PFSK-1 (cell line): ENCODE data around the gene NCK2.

ENCODE experiments used
- POLR2AphosphoS5 ChIP-seq: IDR thresholded peaks from 2 replicates; pipeline ENCODE4 v1.6.1; 2012; ENCODE audit warnings: low read depth, mild to moderate bottlenecking, control low read depth, low read length, moderate library complexity
- SIN3A ChIP-seq: IDR thresholded peaks from 2 replicates; pipeline ENCODE4 v1.6.1; 2012; ENCODE audit warnings: mild to moderate bottlenecking, low read length, moderate library complexity, borderline replicate concordance; ENCODE audit not compliant: insufficient read depth
- TAF1 ChIP-seq: IDR thresholded peaks from 2 replicates; pipeline ENCODE4 v1.6.1; 2012; ENCODE audit warnings: low read length, control low read depth, borderline replicate concordance; ENCODE audit not compliant: insufficient read depth
- TF ChIP-seq, protein P1 (sequence below), 2 experiments: IDR thresholded peaks; 2 replicates each; pipeline versions ENCODE4 v1.6.1 to v1.8.0; 2011 to 2012; ENCODE audit warnings: low read depth in 2 of 2, low read length in 2 of 2, control low read depth in 1 of 2, inconsistent platforms in 1 of 2, mild to moderate bottlenecking in 1 of 2, moderate library complexity in 1 of 2; ENCODE audit not compliant: insufficient read depth in 1 of 2

DNA sequence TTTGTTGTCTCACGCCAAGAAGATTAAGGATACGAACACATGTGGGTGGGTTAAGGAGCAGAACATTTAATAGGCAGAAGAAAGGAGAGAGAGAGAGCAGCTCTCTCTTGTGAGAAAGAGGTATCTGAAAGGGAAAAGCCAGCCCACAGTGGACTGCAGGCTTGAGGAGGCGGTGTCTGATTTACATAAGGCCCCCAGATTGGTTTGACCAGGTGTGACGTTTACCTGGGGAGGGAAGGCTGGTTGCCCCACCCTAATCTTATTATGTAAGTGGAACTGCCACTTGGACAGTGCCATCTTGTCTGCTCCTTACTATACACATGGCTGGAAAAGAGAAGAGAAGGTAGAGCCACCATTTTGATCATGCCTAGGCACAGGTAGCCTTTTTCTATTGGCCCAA is 189.2 kb downstream of the NCK2 start:
- TF ChIP-seq POLR2AphosphoS5 (no peak), TAF1 (no peak), SIN3A (no peak)
- TF ChIP-seq, protein P1, sequence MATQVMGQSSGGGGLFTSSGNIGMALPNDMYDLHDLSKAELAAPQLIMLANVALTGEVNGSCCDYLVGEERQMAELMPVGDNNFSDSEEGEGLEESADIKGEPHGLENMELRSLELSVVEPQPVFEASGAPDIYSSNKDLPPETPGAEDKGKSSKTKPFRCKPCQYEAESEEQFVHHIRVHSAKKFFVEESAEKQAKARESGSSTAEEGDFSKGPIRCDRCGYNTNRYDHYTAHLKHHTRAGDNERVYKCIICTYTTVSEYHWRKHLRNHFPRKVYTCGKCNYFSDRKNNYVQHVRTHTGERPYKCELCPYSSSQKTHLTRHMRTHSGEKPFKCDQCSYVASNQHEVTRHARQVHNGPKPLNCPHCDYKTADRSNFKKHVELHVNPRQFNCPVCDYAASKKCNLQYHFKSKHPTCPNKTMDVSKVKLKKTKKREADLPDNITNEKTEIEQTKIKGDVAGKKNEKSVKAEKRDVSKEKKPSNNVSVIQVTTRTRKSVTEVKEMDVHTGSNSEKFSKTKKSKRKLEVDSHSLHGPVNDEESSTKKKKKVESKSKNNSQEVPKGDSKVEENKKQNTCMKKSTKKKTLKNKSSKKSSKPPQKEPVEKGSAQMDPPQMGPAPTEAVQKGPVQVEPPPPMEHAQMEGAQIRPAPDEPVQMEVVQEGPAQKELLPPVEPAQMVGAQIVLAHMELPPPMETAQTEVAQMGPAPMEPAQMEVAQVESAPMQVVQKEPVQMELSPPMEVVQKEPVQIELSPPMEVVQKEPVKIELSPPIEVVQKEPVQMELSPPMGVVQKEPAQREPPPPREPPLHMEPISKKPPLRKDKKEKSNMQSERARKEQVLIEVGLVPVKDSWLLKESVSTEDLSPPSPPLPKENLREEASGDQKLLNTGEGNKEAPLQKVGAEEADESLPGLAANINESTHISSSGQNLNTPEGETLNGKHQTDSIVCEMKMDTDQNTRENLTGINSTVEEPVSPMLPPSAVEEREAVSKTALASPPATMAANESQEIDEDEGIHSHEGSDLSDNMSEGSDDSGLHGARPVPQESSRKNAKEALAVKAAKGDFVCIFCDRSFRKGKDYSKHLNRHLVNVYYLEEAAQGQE (IDR thresholded peaks at IDR 0.05; ENCODE audit: insufficient read depth in 1 of 2, low read depth in 2 of 2, low read length in 2 of 2) = no peak
